Fibroblast of the conjunctiva (primary cell): ENCODE measurements around the gene MEA1.
"Not testable (repeated sequence)": the region's sequence is repeated elsewhere in the genome, so short reads cannot be mapped to it uniquely, and the experiment has no call there.

ENCODE experiments used
- DNase-seq: peaks from one replicate; pipeline ENCODE4 v3.0.0-alpha.2; 2010; ENCODE audit warnings: low read depth

MEA1 gene

GRCh38 chr6:43013843-43014433 lies at the start of gene MEA1, which contains the start of gene KLHDC3:
Gene MEA1 (minus strand): TSS chr6:43013946. CDS start chr6:43013813, 133 bp downstream.
Gene KLHDC3 (plus strand): TSS chr6:43014249. CDS start chr6:43017193, 2,944 bp downstream.
- DNase-seq, result peak; percentile 100

GRCh38 chr6:43062818-43063217 lies 49.1 kb upstream of the MEA1 start:
- DNase-seq, result no peak

DNA sequence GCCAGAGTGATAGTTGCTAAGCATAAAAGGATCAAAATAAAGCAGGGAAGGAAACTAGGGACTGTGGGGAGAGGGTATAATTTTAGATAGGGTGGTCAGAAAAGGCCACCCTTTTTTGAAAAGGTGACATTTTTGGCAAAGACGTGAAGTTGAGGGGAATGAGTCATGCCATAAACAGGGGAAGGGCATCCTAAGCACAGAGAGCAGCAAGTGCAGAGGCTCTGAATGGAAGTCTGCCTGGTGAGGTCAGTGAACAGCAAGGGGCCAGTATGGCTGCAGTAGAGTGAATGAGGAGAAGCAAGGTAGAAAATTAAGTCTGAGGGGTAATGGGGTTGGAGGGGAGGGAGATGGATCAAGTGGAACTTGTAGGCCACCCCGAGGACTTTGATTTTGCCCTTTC lies 48.1 kb upstream of the MEA1 start:
- no peak for DNase-seq

GRCh38 chr6:43060755-43061633 lies 47.2 kb upstream of the MEA1 start:
- no peak for DNase-seq

- DNase-seq, result no peak
Observed at GRCh38 chr6:43060034-43060754, 46.4 kb upstream of the MEA1 start.

- DNase-seq, result peak; percentile 96
Observed at GRCh38 chr6:43059168-43060033, 45.7 kb upstream of the MEA1 start, which contains the start of the genes KLC4 and MRPL2. Gene KLC4 (plus strand): TSS chr6:43059631. CDS start chr6:43061336, 1,705 bp downstream. Gene MRPL2 (minus strand): TSS chr6:43059434. CDS start chr6:43059381, 53 bp downstream.

- no peak for DNase-seq
Observed at GRCh38 chr6:43058531-43058930, 44.8 kb upstream of the MEA1 start.

DNA sequence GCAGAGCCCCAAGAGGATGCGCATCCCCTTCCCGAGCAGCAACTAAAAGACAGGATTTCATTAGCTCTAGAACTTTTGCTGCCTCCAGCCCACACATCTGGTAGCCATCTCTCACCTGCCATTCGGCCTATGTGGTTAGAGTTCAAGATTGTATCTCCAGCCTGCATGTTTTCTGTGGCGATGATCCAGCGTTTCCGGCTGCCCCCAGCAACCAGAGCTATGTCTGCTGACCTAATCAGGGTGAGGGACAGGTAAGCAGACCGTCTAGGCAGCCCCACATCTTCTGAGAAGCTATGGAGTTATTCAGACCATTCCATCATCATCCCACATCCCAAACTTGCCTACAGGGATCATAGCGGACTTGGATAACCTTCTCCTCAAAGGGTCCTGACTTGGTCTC lies 42.2 kb upstream of the MEA1 start:
- no peak for DNase-seq

DNA sequence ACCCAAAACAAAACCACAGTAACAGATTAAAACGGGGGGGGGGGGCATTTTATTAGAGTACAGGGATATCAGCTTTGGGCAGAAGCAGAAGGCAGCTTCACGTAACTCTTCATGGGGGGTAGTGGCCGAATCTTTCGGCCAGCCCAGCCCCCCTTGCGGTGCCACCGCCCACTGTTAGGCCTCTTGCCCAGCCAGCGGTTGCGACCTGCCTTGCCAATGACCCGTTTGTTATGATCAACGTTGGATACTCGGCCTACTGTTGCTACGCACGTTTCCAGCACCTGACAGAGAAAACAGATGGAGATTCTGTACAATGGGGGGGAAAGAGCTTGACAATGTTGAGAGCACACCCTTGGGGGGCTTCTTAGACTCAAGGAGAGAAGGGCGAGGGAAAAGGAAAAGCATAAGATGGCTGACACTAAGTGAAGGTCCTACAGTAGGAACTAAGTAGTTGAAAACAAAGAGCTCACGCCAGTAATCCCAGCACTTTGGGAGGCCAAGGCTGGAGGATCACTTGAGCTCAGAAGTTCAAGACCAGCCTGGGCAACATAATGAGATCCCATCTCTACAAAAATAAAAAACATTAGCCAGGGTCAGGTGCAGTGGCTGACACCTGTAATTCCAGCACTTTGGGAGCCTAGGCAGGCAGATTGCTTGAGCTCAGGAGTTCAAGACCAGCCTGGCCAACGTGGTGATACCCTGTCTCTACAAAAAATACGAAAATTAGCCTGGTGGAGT lies 40.6 kb upstream of the MEA1 start:
- DNase-seq, result no peak

DNA sequence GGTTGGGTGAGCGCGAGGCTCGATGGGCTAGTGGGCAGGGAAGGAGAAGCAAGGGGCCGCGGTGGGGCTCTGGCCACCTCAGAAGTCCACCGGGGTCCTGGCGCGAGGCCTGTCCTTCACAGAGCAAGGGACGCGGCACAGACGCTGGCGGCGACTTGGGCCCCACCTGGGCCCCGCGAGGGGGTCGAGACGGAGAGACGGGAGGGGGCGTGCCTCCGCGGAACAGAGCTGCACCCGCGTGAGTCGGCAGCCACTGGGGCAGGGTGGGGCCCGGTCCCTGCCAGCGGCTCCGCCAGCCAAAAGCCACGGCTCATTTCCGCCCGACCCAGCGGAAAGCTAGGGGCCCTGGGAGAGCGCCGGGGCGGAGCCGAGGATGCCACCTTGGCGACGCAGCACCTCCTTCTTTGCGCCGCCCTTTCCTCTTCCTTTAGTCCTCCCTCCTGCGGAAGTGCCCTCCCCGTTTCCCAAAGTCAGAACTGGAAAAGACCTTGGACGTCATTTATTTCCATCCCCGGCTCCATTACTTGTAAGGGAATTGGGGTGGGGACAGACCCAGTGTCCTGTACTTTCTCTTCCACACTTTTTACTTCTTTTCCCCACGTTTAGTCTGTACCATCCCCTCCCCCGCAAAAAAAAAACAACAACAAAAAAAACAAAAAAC lies 39.9 kb upstream of the MEA1 start, which contains the start of gene CUL7:
TSS of gene CUL7 (minus strand) at position 307 of the 661 bp plus-strand sequence. CDS start 1,063 bp downstream, outside the sequence.
- peak; percentile 91 for DNase-seq

DNA sequence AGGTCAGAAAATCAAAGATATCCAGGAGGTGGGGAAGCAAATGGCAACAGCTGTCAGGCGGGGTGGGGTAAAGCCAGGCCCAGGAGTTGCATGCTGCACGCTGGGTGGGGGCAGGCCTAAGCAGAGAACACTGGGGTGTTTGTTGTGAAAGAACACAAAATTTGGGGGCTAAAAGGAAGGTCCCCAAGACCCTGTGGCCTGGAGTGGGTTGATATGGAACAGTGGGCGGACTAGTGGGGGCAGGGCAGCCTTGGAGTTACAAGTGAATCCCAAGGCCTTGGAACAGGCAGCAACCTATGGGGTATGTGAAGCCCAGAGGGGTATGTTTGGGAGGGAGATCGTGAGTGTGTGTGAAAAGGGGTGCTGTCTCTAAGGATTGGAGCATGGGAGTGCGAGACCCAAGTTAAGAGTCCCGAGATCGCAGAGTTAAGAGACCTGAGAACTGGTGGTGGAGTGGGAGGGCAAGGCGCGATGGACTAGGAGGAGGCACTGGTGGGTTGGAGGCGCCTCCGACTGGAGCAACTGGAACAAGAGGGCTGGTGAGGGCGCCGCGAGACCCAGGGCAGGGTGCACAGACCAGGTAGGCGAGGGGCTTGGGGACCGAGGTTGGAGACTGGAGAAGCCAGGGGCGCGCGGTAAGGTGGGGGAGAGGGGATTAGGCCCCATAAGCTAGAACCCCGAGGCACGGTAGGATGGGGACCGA lies 39.2 kb upstream of the MEA1 start:
- no peak for DNase-seq

- DNase-seq, result no peak
Observed at GRCh38 chr6:43052225-43052841, 38.6 kb upstream of the MEA1 start.

DNA sequence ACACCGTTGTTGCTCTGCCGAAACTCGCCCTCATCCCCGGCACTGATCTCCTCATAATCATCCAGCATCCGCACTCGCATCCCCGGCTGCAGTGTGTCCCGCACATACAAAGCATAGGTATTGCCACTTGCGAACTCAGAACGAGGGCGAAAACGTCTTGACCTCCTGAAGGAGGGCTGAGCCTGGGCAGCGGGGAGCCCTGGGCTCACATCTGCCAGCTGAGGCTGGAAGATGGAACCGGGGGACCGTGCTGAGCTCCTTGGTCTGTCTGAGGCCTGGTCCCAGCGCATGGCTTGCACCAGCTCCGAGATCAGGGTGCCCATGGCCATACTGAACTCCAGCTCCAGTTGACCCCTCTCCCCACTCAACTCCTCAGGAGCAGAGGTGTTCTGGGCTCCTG lies 37.2 kb upstream of the MEA1 start:
- no peak for DNase-seq

DNA sequence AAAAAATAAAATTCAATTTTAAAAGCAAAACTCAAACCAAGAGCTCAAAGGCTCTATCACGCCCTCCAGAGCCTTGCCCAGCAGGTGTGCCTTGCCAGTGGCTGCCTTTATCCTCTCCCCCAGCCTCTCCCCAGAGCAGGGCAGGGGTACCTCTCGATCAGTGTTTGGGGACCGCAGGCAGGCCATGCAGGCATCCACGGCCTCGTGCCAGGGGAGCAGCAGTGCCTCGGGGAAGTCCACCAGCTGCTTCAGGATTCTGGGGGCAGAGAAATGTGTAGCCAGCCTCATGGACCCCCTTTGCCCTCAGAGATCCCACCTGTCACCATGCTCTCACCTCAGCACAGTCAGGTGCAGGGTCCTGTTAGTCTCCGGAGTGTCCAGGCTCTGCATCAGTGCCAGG lies 34.3 kb upstream of the MEA1 start:
- DNase-seq, result no peak

DNA sequence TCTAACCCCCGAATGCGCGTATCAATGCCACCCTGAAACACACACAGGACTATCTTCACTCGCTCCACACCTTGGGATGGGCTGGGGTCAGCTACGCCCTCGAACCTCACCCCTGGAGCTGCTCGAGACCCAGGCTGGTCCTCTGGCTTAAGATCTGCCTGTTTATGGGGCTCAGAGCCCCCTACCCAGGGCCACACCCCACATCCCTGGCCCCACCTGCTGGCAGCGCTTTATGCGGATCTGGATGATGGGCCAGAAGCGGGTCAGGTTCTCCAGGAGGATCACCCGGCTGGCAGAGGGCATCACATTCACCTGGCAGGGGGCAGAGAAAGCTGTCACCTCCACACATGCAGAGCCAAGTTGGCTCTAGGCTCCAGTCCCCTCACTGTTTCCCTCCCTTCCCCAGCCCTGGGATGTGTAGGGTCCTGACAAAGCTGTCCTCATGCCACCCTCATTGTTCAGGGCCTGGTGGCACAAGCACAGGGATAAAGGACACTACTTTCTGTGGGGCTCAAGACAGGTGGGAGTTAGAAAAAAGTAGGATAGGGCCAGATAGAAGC lies 31.7 kb upstream of the MEA1 start:
- no peak for DNase-seq

DNA sequence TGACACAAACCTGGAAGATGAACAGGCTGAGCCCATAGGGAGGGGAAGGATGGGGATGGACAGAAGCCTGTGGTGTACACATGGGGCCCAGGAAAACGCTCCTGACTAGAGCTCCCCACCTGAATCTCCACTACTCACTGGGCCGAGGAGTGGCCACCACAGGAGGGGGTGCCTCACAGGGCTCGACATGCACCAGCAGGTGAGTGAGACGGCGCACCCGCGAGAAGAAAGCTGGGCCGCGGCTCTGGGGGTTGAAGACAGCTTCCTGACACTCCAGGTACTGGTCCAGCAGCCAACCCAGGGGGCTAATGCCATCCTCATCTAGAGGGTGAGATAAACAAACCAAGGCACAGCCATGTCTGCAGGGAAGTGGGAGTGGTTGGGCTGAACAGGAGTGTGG lies 29.6 kb upstream of the MEA1 start:
- no peak for DNase-seq

GRCh38 chr6:43041475-43041874 lies 27.7 kb upstream of the MEA1 start:
- DNase-seq, result not testable (repeated sequence)

DNA sequence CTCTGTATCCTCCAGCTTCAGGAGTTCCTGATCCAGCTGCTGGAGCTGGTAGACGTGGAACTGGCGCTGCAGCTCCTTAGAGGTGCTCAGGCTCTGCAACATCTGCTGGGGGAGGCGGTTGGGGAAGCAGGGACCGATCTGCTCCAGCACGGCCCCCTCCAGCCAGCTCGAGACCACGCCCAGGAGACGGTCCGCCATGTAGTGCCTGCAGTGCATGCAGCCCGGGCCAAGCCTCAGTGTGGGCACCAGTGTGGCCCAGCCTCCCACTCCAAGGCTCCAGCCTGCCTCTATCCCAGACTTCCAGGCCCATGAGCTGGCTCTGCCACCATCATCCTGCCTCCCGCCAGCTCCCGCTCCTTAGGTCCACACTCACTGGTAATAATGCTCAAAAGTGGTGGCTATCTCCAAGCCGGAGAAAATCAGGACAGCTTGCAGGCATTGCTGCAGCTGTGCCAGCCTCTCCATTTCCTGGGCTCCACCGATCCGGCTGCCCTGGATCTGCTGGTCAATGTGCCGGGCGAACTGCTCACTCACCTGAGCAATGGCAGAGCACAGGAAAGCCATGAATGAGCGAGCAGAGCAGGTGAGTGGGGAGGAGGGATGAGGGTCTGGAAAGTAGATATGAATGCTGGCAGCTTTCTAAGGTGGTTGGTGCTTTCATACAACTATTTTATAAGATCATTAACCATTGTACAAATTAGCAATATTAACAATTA lies 27.0 kb upstream of the MEA1 start:
- DNase-seq, result no peak
